Measurements from ENCODE around the gene PDE4D. TPM values are rescaled to one million over a fixed set of nuclear protein-coding genes. Genes with fewer than 3 reads are reported as not detected.
"Not testable (repeated sequence)": the region's sequence is repeated elsewhere in the genome, so short reads cannot be mapped to it uniquely, and the experiment has no call there.

PDE4D gene
- total and polyA plus RNA-seq, 2 experiments from 2014 or later, result 21.9 to 54.2 TPM

DNA sequence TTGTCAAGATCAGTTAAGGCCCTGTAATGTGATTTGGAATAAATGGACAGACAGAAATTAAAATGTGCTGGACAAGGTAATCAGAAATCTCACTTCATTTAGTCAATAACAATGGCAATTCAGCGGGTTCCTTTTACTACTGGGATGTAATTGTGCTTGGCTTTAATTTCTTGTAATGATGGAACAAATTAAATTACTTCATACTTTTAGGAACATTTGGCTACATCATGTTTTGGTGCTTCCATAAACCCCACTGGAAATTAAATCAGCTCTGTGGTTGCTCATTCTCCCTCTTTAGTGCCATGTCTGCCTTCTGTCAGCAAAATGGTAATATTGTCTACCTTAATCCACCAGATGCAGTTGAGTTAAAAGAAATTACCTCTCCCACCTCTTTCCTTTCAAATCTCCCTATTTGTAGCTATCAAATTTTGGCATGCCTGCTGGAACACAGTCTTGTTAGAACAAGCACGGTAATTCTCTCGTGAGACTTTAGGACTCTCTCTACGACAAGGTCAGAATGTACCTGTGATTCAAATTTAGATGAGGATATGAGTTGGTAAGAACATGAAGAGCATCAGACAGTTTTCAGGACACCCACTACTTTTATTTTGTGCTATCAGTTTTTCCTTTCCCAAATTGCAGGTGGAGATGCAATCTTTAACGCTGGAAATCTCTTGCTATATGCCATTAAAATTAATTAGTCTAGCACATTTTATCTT lies 834.4 kb downstream of the PDE4D start:
- TF ChIP-seq CTCF (IDR thresholded peaks at IDR 0.05; ENCODE audit: low read depth, low read length), result no peak
- no peaks in the 10 kb centered on the region for H3K4me1 ChIP-seq (ENCODE audit: low read depth)

GRCh38 chr5:59058237-59058636 lies 835.3 kb downstream of the PDE4D start:
- no peak overlapping the region for H3K4me3 ChIP-seq
- no peak for DNase-seq (ENCODE audit: low read depth in 1 of 2, low spot score in 1 of 2)
- H3K27me3 ChIP-seq, result no peaks in the 10 kb centered on the region
- no peaks in the 10 kb centered on the region for H3K9me3 ChIP-seq (ENCODE audit: low read depth)
- no peaks in the 10 kb centered on the region for H3K4me1 ChIP-seq (ENCODE audit: low read depth)
- H3K36me3 ChIP-seq, result no peaks in the 10 kb centered on the region
- no peak for TF ChIP-seq CTCF (IDR thresholded peaks at IDR 0.05; ENCODE audit: low read depth, low read length)
- H3K27ac ChIP-seq, result no peak overlapping the region

More for the DNA sequence above, 834.4 kb downstream of the PDE4D start:
- Histone ChIP-seq H3K27me3 (no peaks in the 10 kb centered on the region), H3K36me3 (no peaks in the 10 kb centered on the region), H3K27ac (no peak overlapping the region), H3K4me3 (no peak overlapping the region), H3K9me3 (ENCODE audit: low read depth) (no peaks in the 10 kb centered on the region)
- no peak for DNase-seq (ENCODE audit: low read depth in 1 of 2, low spot score in 1 of 2)

DNA sequence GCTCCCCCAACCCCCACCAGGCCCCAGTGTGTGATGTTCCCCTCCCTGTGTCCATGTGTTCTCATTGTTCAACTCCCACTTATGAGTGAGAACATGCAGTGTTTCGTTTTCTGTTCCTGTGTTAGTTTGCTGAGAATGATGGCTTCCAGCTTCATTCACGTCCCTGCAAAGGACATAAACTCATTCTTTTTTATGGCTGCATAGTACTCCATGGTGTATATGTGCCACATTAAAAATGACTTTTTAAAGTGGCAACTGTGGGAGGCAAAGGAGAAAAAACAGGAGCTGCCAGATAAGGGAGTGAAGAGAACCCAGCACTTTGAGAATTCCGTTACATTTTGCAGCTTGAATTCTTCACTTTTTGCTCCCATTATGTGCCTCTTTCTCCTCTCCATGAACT lies 836.9 kb downstream of the PDE4D start:
- H3K27ac ChIP-seq; DNase-seq (ENCODE audit: low read depth in 1 of 2, low spot score in 1 of 2); H3K36me3 ChIP-seq; H3K4me3 ChIP-seq; H3K4me1 ChIP-seq (ENCODE audit: low read depth); H3K27me3 ChIP-seq; H3K9me3 ChIP-seq (ENCODE audit: low read depth): not testable (repeated sequence)

- Histone ChIP-seq H3K27me3 (no peaks in the 10 kb centered on the region), H3K4me3 (no peak overlapping the region), H3K27ac (no peak overlapping the region), H3K36me3 (no peaks in the 10 kb centered on the region), H3K4me1 (ENCODE audit: low read depth) (no peaks in the 10 kb centered on the region), H3K9me3 (ENCODE audit: low read depth) (no peaks in the 10 kb centered on the region)
- DNase-seq (ENCODE audit: low read depth in 1 of 2, low spot score in 1 of 2), result no peak
- no peak for TF ChIP-seq CTCF (IDR thresholded peaks at IDR 0.05; ENCODE audit: low read depth, low read length)
Measured at GRCh38 chr5:59055745-59056448, 837.6 kb downstream of the PDE4D start.

DNA sequence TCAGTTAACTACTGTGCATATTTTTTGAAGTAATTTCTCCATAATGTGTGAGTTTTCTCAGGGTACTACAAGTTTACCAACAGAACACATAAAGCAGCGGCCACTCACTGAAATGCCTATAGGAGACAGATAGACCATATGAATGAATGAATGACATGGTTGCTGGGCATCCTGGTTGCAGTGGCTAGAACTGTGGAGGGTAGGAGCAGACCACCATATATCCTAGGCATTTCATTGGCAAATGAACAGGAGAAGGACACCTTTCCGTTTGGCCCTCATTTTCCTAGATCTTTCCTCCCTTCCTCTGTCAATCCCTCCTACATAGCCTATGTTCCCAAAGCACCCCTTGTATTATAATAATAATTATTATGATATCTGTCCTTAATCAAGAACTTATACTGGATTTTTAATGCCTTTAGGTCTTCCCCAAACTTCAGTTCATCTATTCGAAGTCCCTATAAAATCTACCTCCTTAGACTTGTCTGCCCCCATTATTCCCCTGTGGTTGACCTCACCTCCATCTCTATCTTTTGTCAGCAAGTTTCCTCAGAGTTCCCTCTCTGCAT lies 838.5 kb downstream of the PDE4D start:
- no peaks in the 10 kb centered on the region for H3K9me3 ChIP-seq (ENCODE audit: low read depth)
- no peak overlapping the region for H3K27ac ChIP-seq
- DNase-seq (ENCODE audit: low read depth in 1 of 2, low spot score in 1 of 2), result no peak
- H3K4me1 ChIP-seq (ENCODE audit: low read depth), result no peaks in the 10 kb centered on the region
- H3K4me3 ChIP-seq, result no peak overlapping the region
- no peaks in the 10 kb centered on the region for H3K27me3 ChIP-seq
- TF ChIP-seq CTCF (IDR thresholded peaks at IDR 0.05; ENCODE audit: low read depth, low read length), result no peak
- H3K36me3 ChIP-seq, result no peaks in the 10 kb centered on the region

DNA sequence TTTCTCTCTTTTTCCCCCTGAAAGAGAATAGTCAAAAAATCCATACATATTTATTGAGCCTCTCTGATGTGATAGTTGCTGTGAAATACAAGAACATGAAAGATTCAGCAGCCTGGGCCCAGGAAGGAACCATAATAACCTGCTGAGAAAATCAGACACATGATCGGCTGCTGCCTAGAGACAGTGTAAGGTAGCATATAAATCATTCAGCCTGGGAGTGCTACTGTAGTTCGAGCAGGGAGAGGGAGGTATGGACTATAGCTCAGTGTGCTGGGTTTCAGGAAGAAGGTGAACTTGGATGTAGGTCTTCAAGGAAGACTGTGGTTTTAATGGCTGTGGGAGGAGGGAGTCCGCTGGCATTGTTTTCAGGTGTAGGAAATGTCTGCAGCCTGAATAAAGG lies 841.6 kb downstream of the PDE4D start:
- DNase-seq (ENCODE audit: low read depth in 1 of 2, low spot score in 1 of 2), result no peak
- Histone ChIP-seq H3K36me3 (no peaks in the 10 kb centered on the region), H3K9me3 (ENCODE audit: low read depth) (no peaks in the 10 kb centered on the region), H3K4me3 (no peak overlapping the region), H3K4me1 (ENCODE audit: low read depth) (peaks cover 9% of the 10 kb centered on the region), H3K27me3 (no peaks in the 10 kb centered on the region), H3K27ac (no peak overlapping the region)
- TF ChIP-seq CTCF (IDR thresholded peaks at IDR 0.05; ENCODE audit: low read depth, low read length), result no peak

Measured in cardiac muscle cell (in vitro differentiated cells and primary cell).